HG03378 (cell line): Measurements from ENCODE around the gene TMEM229A.
"Not testable (repeated sequence)": the region's sequence is repeated elsewhere in the genome, so short reads cannot be mapped to it uniquely, and the experiment has no call there.

Experiments used
- ATAC-seq: cut with Tn5 transposase; IDR thresholded peaks from one replicate; pipeline ENCODE4 v1.9.1; 2021; ENCODE audit warnings: mild to moderate bottlenecking, moderate library complexity; ENCODE audit not compliant: unreplicated experiment

The TMEM229A gene

DNA sequence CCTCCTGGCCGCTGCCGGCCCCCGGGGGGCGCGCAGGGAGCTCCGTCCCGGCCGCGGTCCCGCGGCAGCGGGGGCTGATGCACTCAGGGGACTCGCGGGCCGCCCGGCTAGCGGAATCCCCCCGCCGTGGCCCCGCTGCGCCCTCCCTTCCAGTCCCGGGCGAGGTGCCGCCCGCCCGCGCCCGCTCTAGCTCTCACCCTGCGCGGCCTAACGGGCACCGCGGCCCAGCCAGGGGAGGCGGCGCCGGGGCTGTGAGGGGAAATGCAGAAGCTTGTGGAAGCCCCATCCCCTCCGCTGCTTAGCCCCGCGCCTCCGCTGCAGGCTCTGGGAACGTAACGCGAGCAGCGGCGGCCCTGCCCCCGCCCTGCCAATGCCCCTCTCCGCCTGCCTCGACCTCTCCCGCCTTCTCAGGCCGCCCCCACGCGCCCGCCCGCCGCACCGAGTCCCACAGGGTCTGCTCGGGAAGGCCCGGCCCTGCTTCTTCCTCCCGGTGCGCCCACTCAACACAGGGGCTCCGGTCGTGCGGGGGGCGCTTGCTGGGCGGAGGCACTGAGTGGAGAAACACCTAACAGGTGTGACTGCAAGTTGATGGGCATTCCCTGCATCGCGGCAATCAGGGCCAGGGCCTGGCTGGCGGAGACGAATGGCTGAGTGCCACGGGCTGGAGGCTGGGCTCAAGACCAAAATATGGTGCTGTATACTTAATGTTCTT is 384 bp upstream of the TMEM229A start:
- no peak for ATAC-seq

GRCh38 chr7:124031919-124032318 is 948 bp downstream of the TMEM229A start:
- ATAC-seq = no peak

GRCh38 chr7:124031406-124031805 is 1.5 kb downstream of the TMEM229A start:
- no peak for ATAC-seq

- ATAC-seq = no peak
Observed at GRCh38 chr7:124030964-124031363, 1.9 kb downstream of the TMEM229A start.

- ATAC-seq = no peak
Observed at GRCh38 chr7:124029396-124030188, 3.3 kb downstream of the TMEM229A start.

- no peak for ATAC-seq
Observed at GRCh38 chr7:124027236-124027635, 5.6 kb downstream of the TMEM229A start.

DNA sequence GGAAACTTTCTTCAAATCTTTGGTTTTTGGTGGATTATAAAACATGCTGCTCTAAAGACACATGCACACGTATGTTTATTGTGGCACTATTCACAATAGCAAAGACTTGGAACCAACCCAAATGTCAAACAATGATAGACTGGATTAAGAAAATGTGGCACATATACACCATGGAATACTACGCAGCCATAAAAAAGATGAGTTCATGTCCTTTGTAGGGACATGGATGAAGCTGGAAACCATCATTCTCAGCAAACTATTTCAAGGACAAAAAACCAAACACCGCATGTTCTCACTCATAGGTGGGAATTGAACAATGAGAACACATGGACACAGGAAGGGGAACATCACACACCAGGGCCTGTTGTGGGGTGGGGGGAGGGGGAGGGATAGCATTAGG is 8.5 kb downstream of the TMEM229A start:
- ATAC-seq = not testable (repeated sequence)

- no peak for ATAC-seq
Observed at GRCh38 chr7:124022551-124022950, 10.3 kb downstream of the TMEM229A start.

GRCh38 chr7:124020060-124020459 is 12.8 kb downstream of the TMEM229A start:
- no peak for ATAC-seq

GRCh38 chr7:124013306-124013705 is 19.6 kb downstream of the TMEM229A start:
- no peak for ATAC-seq

- no peak for ATAC-seq
Observed at GRCh38 chr7:124012864-124013263, 20.0 kb downstream of the TMEM229A start.

DNA sequence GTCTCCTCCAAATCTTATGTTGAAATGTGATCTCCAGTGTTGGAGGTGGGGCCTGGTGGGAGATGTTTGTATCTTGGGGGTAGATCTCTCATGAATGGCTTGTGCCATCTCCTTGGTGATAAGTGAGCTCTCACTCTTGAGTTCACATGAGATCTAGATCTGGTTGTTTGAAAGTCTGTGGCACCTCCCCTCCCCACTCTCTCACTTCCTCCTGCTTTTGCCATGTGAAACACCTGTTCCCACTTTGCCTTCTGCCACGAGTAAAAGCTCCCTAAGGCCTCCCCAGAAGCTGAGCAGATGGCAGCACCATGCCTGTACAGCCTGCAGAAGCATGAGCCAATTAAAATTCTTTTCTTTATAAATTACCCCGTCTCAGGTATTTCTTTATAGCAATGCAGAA is 23.5 kb downstream of the TMEM229A start:
- no peak for ATAC-seq

DNA sequence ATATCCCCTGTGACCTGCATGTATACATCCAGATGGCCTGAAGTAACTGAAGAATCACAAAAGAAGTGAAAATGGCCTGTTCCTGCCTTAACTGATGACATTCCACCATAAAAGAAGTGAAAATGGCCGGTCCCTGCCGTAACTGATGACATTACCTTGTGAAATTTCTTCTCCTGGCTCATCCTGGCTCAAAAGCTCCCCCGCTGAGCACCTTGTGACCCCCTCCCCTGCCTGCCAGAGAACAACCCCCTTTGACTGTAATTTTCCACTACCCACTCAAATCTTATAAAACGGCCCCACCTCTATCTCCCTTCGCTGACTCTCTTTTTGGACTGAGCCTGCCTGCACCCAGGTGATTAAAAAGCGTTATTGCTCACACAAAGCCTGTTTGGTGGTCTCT is 24.6 kb downstream of the TMEM229A start:
- ATAC-seq = not testable (repeated sequence)

- no peak for ATAC-seq
Observed at GRCh38 chr7:123999703-124000102, 33.2 kb downstream of the TMEM229A start.

- ATAC-seq = no peak
Observed at GRCh38 chr7:123998921-123999320, 33.9 kb downstream of the TMEM229A start.

DNA sequence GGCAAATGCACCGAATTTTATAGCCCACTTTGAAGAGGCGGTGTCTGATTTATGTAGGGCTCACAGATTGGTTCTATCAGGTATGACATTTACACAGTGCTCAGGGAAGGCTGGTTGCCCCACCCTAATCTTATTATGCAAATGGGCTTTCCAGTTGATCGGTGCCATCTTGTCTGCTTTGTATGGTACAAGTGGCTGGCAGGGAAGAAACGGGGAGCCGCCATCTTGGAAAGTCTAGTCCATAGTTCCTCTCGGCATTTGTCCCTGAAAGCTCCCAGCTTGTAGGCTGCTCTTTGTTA is 36.6 kb downstream of the TMEM229A start:
- no peak for ATAC-seq

DNA sequence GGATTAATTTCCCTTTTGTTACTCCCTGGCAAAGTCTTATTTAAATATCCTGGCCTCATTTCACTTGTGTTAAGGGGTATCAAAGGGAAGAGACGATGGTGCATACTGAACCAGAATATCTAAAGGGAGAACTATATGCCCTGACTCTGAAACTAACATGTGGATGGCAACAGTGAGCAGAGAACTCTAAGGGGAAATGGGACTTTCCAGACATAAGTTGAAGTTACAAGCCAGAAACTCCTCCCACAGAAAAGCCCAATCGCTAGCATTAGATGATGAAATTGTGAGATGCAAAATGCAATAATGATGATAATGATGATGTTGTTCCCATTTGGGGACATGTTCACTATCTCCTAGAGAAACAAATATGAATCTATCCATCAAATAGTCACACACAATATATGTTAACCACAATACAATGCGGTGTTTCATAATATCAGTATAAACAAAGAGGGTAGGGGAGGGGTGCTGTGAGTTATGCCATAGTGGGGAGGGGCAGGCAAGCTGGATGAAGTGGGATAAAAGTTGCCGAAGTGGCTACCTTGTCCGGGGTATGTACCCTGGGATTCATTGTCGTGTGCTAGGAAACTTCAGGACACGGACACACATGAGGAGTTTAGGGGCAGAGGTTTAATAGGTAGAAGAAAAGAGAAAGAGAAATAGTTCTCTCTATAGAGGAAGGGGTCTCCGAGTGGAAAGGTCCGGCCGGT is 37.1 kb downstream of the TMEM229A start:
- ATAC-seq = no peak

GRCh38 chr7:123994449-123994848 is 38.4 kb downstream of the TMEM229A start:
- ATAC-seq = no peak

GRCh38 chr7:123993996-123994395 is 38.9 kb downstream of the TMEM229A start:
- no peak for ATAC-seq

GRCh38 chr7:123992913-123993518 is 39.9 kb downstream of the TMEM229A start:
- no peak for ATAC-seq

DNA sequence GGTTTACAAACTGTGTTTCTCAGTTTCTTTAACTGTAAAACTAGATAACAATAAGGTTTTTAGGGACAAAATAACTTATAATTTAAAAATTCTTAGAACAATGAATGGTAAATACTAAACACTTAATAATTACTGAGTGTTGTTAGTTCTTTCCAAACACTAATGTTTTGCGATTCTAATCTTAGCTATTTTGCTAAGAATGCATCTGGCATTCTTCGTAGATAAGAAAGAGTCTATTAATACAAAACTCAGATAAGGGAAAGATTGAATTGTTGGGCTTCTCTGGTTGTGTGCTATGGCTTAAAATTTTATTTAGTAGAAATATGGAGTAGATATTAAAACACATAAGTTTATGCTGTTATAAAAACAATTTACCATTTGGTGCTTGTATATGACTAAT is 45.4 kb downstream of the TMEM229A start:
- ATAC-seq = no peak
